SU-DHL-6 (cell line): ENCODE measurements around the gene ACBD4.

Experiments
- H2AFZ ChIP-seq: fragments of 200-600 bp; sonication (generic); 2 replicates; pipeline ENCODE4 v1.6.1; 2014; ENCODE audit warnings: low read depth, mild to moderate bottlenecking, moderate library complexity, mixed read lengths, antibody characterized with exemption, low read length; ENCODE audit not compliant: severe bottlenecking
- H3F3A ChIP-seq: fragments of 200-600 bp; shearing (Covaris generic); 2 replicates; pipeline ENCODE4 v1.6.0; 2016; ENCODE audit warnings: antibody characterized with exemption, mild to moderate bottlenecking; ENCODE audit not compliant: insufficient read depth
- H3K27ac ChIP-seq: fragments of 200-600 bp; sonication (generic); 2 replicates; pipeline ENCODE4 v1.5.1; 2016; ENCODE audit warnings: low read depth, mild to moderate bottlenecking, low read length, moderate library complexity, mixed read lengths
- H3K27me3 ChIP-seq: fragments of 200-600 bp; sonication (generic), shearing (Covaris generic); 2 replicates; pipeline ENCODE4 v1.6.0; 2014; ENCODE audit warnings: mild to moderate bottlenecking, low read length
- H3K36me3 ChIP-seq: fragments of 200-600 bp; sonication (generic); 2 replicates; pipeline ENCODE4 v1.6.1; 2014; ENCODE audit warnings: mild to moderate bottlenecking, low read length, mixed read lengths
- H3K4me2 ChIP-seq: fragments of 300-600, 200-600 bp; shearing (Covaris generic), sonication (generic); 2 replicates; pipeline ENCODE4 v1.6.0; 2014; ENCODE audit warnings: low read length, low read depth, mild to moderate bottlenecking; ENCODE audit not compliant: poor library complexity, severe bottlenecking
- H3K4me3 ChIP-seq: fragments of 200-600 bp; sonication (generic); 2 replicates; pipeline ENCODE4 v1.5.1; 2014; ENCODE audit warnings: antibody characterized with exemption, low read length, mild to moderate bottlenecking, mixed read lengths; ENCODE audit not compliant: insufficient read depth, poor library complexity, severe bottlenecking
- H3K79me2 ChIP-seq: fragments of 200-600 bp; sonication (generic); 2 replicates; pipeline ENCODE4 v1.6.1; 2014; ENCODE audit warnings: mild to moderate bottlenecking, low read length, moderate library complexity; ENCODE audit not compliant: insufficient read depth
- H3K9ac ChIP-seq: fragments of 200-600 bp; sonication (generic); 2 replicates; pipeline ENCODE4 v1.7.0; 2014; ENCODE audit warnings: mild to moderate bottlenecking, low read length
- H3K9me2 ChIP-seq: fragments of 200-600 bp; sonication (generic); replicated peaks from 2 replicates; pipeline ENCODE4 v1.6.1; 2014; ENCODE audit warnings: low read length; ENCODE audit not compliant: insufficient read depth
- H3K9me3 ChIP-seq: fragments of 200-600 bp; sonication (generic); 2 replicates; pipeline ENCODE4 v1.6.1; 2014; ENCODE audit warnings: low read length, mixed read lengths; ENCODE audit not compliant: insufficient read depth
- H4K20me1 ChIP-seq: fragments of 200-600 bp; sonication (generic); 2 replicates; pipeline ENCODE4 v1.6.1; 2014; ENCODE audit warnings: low read depth, mild to moderate bottlenecking, antibody characterized with exemption, low read length, moderate library complexity, mixed read lengths
- EZH2phosphoT487 ChIP-seq: fragments of 200-600 bp; sonication (generic), shearing (Covaris generic); conservative IDR thresholded peaks from 2 replicates; pipeline ENCODE4 v1.6.1; 2018; ENCODE audit warnings: mild to moderate bottlenecking, antibody characterized with exemption, low read length, moderate library complexity, mixed read lengths
- TF ChIP-seq, protein P1 (sequence below): fragments of 200-600 bp; sonication (generic); IDR thresholded peaks from one replicate; pipeline ENCODE4 v1.5.1; 2017; ENCODE audit warnings: antibody characterized with exemption, mild to moderate bottlenecking, low read length, moderate library complexity; ENCODE audit not compliant: insufficient read depth, poor library complexity, severe bottlenecking

The ACBD4 gene

DNA sequence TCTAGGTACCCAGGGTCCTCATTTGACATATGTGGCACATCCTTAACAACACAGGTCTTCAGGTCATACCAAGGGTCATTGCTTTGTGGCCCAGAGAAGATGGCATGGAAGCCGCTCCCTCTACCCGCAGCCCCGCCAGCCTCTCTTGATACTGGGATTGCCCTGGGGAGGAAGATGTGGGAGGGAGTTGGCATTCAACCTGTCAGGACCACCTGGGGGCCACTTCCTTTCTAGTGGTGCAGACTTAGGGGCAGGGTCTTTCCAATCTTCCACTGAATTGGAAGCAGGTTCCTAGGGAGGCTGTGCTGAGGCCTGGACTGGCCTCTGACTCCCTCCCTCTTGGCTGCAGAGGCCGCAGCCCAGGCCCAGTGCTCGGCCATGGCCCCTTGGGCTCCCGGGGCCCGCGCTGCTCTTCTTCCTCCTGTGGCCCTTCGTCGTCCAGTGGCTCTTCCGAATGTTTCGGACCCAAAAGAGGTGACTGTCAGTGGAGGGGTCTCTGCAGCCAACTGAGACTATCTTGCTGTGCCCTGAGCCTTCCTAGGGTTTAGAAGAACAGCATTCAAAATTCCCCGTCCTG lies 7.7 kb downstream of the ACBD4 start:
- H3K9ac ChIP-seq = no peak overlapping the region
- H4K20me1 ChIP-seq = no peaks in the 10 kb centered on the region
- no peaks in the 10 kb centered on the region for H3K79me2 ChIP-seq
- H3K27me3 ChIP-seq = no peaks in the 10 kb centered on the region
- no peak overlapping the region for H3K4me3 ChIP-seq
- no peak overlapping the region for H3K27ac ChIP-seq
- TF ChIP-seq EZH2phosphoT487 = no peak
- TF ChIP-seq, protein P1, sequence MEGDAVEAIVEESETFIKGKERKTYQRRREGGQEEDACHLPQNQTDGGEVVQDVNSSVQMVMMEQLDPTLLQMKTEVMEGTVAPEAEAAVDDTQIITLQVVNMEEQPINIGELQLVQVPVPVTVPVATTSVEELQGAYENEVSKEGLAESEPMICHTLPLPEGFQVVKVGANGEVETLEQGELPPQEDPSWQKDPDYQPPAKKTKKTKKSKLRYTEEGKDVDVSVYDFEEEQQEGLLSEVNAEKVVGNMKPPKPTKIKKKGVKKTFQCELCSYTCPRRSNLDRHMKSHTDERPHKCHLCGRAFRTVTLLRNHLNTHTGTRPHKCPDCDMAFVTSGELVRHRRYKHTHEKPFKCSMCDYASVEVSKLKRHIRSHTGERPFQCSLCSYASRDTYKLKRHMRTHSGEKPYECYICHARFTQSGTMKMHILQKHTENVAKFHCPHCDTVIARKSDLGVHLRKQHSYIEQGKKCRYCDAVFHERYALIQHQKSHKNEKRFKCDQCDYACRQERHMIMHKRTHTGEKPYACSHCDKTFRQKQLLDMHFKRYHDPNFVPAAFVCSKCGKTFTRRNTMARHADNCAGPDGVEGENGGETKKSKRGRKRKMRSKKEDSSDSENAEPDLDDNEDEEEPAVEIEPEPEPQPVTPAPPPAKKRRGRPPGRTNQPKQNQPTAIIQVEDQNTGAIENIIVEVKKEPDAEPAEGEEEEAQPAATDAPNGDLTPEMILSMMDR = no peak
- peaks cover 2% of the 10 kb centered on the region; the same call in 1 of the 2 replicates for H3F3A ChIP-seq
- H2AFZ ChIP-seq = no peak overlapping the region
- H3K9me3 ChIP-seq = no peaks in the 10 kb centered on the region
- H3K9me2 ChIP-seq = no peaks in the 10 kb centered on the region
- no peak overlapping the region for H3K4me2 ChIP-seq
- no peaks in the 10 kb centered on the region for H3K36me3 ChIP-seq

DNA sequence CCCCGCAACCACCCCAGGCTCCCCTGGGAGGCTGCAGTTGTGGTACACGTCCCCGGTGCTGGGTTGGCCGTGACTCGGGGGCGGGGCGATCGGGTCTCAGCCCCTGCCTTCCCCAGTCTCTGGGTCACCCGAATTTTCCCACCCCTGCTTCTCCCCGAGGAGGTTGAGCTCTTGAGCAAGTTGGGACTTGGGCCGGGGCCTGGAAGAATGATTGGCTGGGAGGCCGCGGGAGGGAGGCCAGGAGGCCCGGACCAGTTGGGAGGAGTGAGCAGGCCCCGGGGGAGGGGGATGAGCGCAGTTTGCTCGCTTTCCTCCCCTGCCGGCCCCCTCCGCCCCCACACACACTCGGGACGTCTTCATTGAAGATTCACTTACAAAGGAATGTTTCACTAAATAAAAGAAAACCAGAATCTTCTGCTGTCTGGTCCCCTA lies 8.3 kb downstream of the ACBD4 start:
- no peaks in the 10 kb centered on the region for H3K9me3 ChIP-seq
- no peak overlapping the region for H2AFZ ChIP-seq
- H3K9me2 ChIP-seq = no peaks in the 10 kb centered on the region
- no peak overlapping the region for H3K4me2 ChIP-seq
- peaks cover 2% of the 10 kb centered on the region; the same call in 1 of the 2 replicates for H3F3A ChIP-seq
- H3K79me2 ChIP-seq = no peaks in the 10 kb centered on the region
- no peak overlapping the region for H3K27ac ChIP-seq
- no peak overlapping the region for H3K9ac ChIP-seq
- H3K27me3 ChIP-seq = no peaks in the 10 kb centered on the region
- H3K36me3 ChIP-seq = no peaks in the 10 kb centered on the region
- H3K4me3 ChIP-seq = no peak overlapping the region
- TF ChIP-seq, protein P1 = no peak
- no peak for TF ChIP-seq EZH2phosphoT487
- no peaks in the 10 kb centered on the region for H4K20me1 ChIP-seq

DNA sequence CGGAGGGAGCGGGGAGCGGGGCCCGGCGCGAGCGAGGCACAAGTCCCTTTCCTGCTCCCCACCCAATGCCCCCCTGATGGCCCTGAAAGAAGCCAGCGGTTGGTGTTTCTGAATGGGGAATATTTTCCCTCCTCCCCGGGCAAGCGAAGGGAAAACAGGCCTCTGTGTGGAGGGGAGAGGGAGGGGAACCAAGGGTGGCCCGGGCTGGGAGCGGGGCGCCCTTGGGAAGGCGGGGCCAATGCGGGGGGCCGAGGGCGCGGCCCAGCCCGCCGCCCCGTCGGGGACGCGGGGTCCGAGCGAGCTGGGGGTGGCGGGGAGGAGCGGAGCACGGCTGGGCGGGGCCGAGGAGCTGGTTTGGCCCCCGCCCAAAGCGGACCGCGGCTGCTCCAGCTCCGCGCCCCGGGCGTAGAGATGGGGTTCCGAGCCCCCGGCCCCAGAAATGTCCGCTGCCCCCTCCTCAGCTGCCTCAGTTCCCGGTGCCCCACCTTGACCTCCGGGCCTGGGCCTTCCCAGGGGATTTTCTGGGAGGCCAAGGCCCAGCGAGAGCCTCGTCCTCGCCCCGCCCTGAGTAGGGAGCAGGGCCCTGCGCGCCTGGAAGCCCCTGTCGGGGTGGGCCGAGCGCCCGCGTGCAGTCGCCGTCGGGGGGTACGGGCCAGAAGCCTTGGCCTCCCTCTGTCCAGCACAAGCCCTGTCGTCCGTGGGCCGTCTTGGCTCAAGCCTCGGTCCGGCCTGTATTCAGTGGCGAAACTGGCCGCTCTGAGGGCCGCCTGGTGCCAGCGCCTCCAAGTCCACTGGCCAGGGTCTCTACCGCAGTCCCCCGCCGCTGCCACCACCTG lies 8.9 kb downstream of the ACBD4 start:
- TF ChIP-seq, protein P1 = no peak
- no peak for TF ChIP-seq EZH2phosphoT487
- H3K27me3 ChIP-seq = no peaks in the 10 kb centered on the region
- H4K20me1 ChIP-seq = no peaks in the 10 kb centered on the region
- H3F3A ChIP-seq = peaks cover 2% of the 10 kb centered on the region; the same call in 1 of the 2 replicates
- no peaks in the 10 kb centered on the region for H3K9me2 ChIP-seq
- H3K9ac ChIP-seq = no peak overlapping the region
- H3K36me3 ChIP-seq = no peaks in the 10 kb centered on the region
- H3K4me3 ChIP-seq = no peak overlapping the region
- no peaks in the 10 kb centered on the region for H3K79me2 ChIP-seq
- no peak overlapping the region for H2AFZ ChIP-seq
- H3K27ac ChIP-seq = no peak overlapping the region
- H3K9me3 ChIP-seq = no peaks in the 10 kb centered on the region
- H3K4me2 ChIP-seq = no peak overlapping the region
